ENCODE measurements around the gene GLCCI1. TPM values are rescaled to one million over a fixed set of nuclear protein-coding genes. Genes with fewer than 3 reads are reported as not detected.

The GLCCI1 gene
- polyA plus RNA-seq, 1 donor (not counting 4 experiments of a cell fraction or from before 2014, with no cell fraction given), result 3.4 TPM

DNA sequence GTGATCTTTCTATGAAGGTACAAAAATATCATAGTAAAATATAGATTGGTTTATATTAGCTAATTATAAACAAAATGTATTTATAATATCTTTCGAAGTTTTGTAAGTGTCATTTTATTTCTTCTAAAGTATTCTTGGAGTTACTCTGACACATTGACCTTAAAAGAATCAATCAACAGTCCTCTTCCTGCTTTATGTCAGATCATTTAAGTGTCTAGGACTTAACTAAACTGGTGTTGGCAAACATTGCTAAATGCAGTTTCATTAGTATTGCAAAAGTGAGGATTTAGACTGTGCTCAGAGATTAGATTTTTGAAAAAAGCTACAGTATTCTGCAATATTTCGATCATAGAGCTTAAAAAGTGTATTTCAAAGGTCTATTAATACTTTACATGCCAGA, 10.3 kb downstream of the GLCCI1 start:
- H3K27ac ChIP-seq (ENCODE audit: control insufficient read depth, insufficient read depth, low read length), result no peak overlapping the region
- H3K27me3 ChIP-seq (ENCODE audit: control insufficient read depth, extremely low read depth, insufficient read depth, low read length), result no peaks in the 10 kb centered on the region
- no peak overlapping the region for H2AFZ ChIP-seq (ENCODE audit: control insufficient read depth, low read length)
- TF ChIP-seq CTCF (optimal IDR thresholded peaks at IDR 0.05 in 1 of 3, IDR thresholded peaks at IDR 0.05 in 1 of 3, conservative IDR thresholded peaks at IDR 0.05 in 1 of 3; ENCODE audit: extremely low read depth in 1 of 3, insufficient read depth in 2 of 3, low read length in 3 of 3) (no peak), EZH2 (IDR thresholded peaks at IDR 0.05; ENCODE audit: low read length) (no peak)
- no peak overlapping the region for H3K4me3 ChIP-seq (ENCODE audit: control insufficient read depth in 2 of 3, extremely low read depth in 1 of 3, insufficient read depth in 2 of 3, low read depth in 1 of 3, low read length in 3 of 3)
- no peak for DNase-seq (ENCODE audit: low read depth, low spot score)
- no peak overlapping the region for H3K9ac ChIP-seq (ENCODE audit: control insufficient read depth, extremely low read depth, insufficient read depth, low read length)
- no peaks in the 10 kb centered on the region for H3K79me2 ChIP-seq (ENCODE audit: control insufficient read depth, insufficient read depth, low read length)
- H3K9me3 ChIP-seq (ENCODE audit: control insufficient read depth, low read depth, low read length), result no peaks in the 10 kb centered on the region
- FAIRE-seq, result no peak
- no peaks in the 10 kb centered on the region for H3K9me1 ChIP-seq (ENCODE audit: control insufficient read depth, extremely low read depth, insufficient read depth, low read length)
- H4K20me1 ChIP-seq (ENCODE audit: control insufficient read depth, extremely low read depth, insufficient read depth, low read length), result no peaks in the 10 kb centered on the region
- no peaks in the 10 kb centered on the region for H3K4me1 ChIP-seq (ENCODE audit: control insufficient read depth, extremely low read depth, insufficient read depth, low read length)
- dilution Hi-C loops (cut with MboI; ENCODE audit: extremely low pct_ligation_motif_present, low sequenced_read_pairs), result no loop called here
- no peak overlapping the region for H3K4me2 ChIP-seq (ENCODE audit: control insufficient read depth, extremely low read depth, insufficient read depth, low read depth, low read length)
- H3K36me3 ChIP-seq (ENCODE audit: control insufficient read depth in 2 of 2, extremely low read depth in 1 of 2, insufficient read depth in 2 of 2, low read length in 2 of 2), result no peaks in the 10 kb centered on the region

GRCh38 chr7:7979558-7979957, 11.0 kb downstream of the GLCCI1 start:
- Histone ChIP-seq H3K36me3 (ENCODE audit: control insufficient read depth in 2 of 2, extremely low read depth in 1 of 2, insufficient read depth in 2 of 2, low read length in 2 of 2) (no peaks in the 10 kb centered on the region), H4K20me1 (ENCODE audit: control insufficient read depth, extremely low read depth, insufficient read depth, low read length) (no peaks in the 10 kb centered on the region), H3K9me1 (ENCODE audit: control insufficient read depth, extremely low read depth, insufficient read depth, low read length) (no peaks in the 10 kb centered on the region), H3K27me3 (ENCODE audit: control insufficient read depth, extremely low read depth, insufficient read depth, low read length) (no peaks in the 10 kb centered on the region), H3K27ac (ENCODE audit: control insufficient read depth, insufficient read depth, low read length) (no peak overlapping the region), H2AFZ (ENCODE audit: control insufficient read depth, low read length) (no peak overlapping the region), H3K4me2 (ENCODE audit: control insufficient read depth, extremely low read depth, insufficient read depth, low read depth, low read length) (no peak overlapping the region), H3K4me3 (ENCODE audit: control insufficient read depth in 2 of 3, extremely low read depth in 1 of 3, insufficient read depth in 2 of 3, low read depth in 1 of 3, low read length in 3 of 3) (no peak overlapping the region), H3K79me2 (ENCODE audit: control insufficient read depth, insufficient read depth, low read length) (no peaks in the 10 kb centered on the region), H3K4me1 (ENCODE audit: control insufficient read depth, extremely low read depth, insufficient read depth, low read length) (no peaks in the 10 kb centered on the region), H3K9me3 (ENCODE audit: control insufficient read depth, low read depth, low read length) (no peaks in the 10 kb centered on the region), H3K9ac (ENCODE audit: control insufficient read depth, extremely low read depth, insufficient read depth, low read length) (no peak overlapping the region)
- no peak for FAIRE-seq
- DNase-seq (ENCODE audit: low read depth, low spot score), result no peak
- no peak for TF ChIP-seq CTCF (optimal IDR thresholded peaks at IDR 0.05 in 1 of 3, IDR thresholded peaks at IDR 0.05 in 1 of 3, conservative IDR thresholded peaks at IDR 0.05 in 1 of 3; ENCODE audit: extremely low read depth in 1 of 3, insufficient read depth in 2 of 3, low read length in 3 of 3)
- TF ChIP-seq EZH2 (IDR thresholded peaks at IDR 0.05; ENCODE audit: low read length), result no peak
- dilution Hi-C loops (cut with MboI; ENCODE audit: extremely low pct_ligation_motif_present, low sequenced_read_pairs), result no loop called here

Data from keratinocyte (primary cell).